ENCODE results near the gene SERPINI1.

The SERPINI1 gene

DNA sequence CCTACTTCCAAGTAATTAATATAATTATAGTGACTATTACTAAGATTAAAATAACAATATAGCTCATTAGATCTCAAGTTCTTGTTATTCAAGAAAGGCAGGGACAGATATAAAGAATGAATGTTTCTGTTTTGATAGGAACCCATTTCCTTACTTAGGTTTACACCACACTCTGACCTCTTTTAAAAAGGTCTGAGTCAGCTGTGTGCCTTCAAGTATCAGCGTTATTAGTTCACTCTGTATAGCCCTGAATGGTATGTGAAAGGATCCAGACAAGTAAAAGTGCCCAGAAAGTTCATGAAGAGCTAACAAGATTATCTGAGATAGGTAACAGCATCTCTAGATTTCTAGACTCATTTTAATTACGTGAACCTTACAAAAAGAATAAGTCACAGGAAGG is 29.7 kb upstream of the SERPINI1 start:
- ChIA-PET CTCF (interaction anchor here (8.0 kb wide), 1 partner anchor 21 kb away, joined by 38 read pairs; no protein-coding TSS in a partner anchor), POLR2A (no interaction called here)
- DNase-seq (ENCODE audit: low read depth, low spot score): no peak
- TF ChIP-seq, protein P1, sequence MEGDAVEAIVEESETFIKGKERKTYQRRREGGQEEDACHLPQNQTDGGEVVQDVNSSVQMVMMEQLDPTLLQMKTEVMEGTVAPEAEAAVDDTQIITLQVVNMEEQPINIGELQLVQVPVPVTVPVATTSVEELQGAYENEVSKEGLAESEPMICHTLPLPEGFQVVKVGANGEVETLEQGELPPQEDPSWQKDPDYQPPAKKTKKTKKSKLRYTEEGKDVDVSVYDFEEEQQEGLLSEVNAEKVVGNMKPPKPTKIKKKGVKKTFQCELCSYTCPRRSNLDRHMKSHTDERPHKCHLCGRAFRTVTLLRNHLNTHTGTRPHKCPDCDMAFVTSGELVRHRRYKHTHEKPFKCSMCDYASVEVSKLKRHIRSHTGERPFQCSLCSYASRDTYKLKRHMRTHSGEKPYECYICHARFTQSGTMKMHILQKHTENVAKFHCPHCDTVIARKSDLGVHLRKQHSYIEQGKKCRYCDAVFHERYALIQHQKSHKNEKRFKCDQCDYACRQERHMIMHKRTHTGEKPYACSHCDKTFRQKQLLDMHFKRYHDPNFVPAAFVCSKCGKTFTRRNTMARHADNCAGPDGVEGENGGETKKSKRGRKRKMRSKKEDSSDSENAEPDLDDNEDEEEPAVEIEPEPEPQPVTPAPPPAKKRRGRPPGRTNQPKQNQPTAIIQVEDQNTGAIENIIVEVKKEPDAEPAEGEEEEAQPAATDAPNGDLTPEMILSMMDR (IDR thresholded peaks at IDR 0.05; ENCODE audit: insufficient read depth, low read length, missing control alignments): no peak
- no peak overlapping the region for H3K4me3 ChIP-seq (ENCODE audit: low read depth, low read length)

DNA sequence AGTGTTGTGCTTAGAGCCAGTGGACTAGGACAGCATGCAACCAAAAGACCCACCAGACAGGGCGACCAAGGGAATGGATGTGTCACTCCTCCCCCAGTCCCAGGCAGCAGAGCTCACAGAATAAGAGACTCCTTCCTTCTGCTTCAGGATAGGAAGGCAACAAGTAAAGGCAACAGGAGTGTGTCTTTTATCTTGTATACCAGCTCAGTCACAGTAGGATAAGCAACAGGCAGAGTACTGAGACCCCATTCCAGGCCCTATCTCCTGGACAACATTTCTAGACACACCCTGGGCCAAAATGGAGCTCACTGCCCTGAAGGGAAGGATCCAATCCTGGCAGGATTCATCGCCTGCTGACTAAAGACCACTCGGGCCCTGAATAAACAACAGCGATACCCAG is 25.8 kb upstream of the SERPINI1 start:
- DNase-seq (ENCODE audit: low read depth, low spot score): no peak
- ChIA-PET POLR2A (no interaction called here), CTCF (no interaction called here)
- TF ChIP-seq, protein P1 (IDR thresholded peaks at IDR 0.05; ENCODE audit: insufficient read depth, low read length, missing control alignments): no peak
- H3K4me3 ChIP-seq (ENCODE audit: low read depth, low read length): no peak overlapping the region

DNA sequence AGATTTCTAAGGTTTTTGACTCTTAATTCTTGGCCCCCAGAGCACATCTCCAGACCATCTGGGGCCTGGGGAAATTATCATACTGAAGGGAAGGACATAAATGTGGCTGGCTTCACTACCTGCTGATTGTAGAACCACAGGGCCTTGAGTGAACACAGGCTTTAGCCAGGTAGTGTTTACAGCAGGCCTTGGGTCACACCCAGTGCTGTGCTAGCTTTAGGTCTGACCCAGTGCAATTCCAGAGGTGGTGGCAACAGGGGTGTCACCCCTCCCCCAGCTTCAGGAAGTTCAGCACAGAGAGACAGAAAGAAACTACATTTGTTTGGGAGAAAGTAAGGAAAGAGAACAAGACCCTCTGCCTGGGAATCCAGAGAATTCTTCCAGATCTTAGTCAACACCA is 25.0 kb upstream of the SERPINI1 start:
- no peak for DNase-seq (ENCODE audit: low read depth, low spot score)
- TF ChIP-seq, protein P1 (IDR thresholded peaks at IDR 0.05; ENCODE audit: insufficient read depth, low read length, missing control alignments): no peak
- H3K4me3 ChIP-seq (ENCODE audit: low read depth, low read length): no peak overlapping the region
- ChIA-PET CTCF (no interaction called here), POLR2A (no interaction called here)

DNA sequence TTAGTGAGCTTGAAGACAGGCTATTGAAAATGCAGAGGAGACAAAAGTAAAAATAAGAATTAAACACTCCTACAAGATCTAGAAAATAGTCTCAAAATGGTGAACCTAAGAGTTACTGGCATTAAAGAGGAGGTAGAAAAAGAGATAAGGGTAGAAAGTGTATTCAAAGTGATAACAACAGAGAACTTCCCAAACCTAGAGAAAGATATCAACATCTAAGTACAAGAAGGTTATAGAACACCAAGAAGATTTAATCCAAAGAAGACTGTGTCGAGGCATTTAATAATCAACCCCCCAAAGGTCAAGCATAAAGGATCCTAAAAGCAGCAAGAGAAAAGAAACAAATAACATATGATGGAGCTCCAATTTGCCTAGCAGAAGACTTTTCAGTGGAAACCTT is 24.1 kb upstream of the SERPINI1 start:
- DNase-seq (ENCODE audit: low read depth, low spot score): no peak
- ChIA-PET CTCF (no interaction called here), POLR2A (no interaction called here)
- H3K4me3 ChIP-seq (ENCODE audit: low read depth, low read length): no peak overlapping the region
- TF ChIP-seq, protein P1 (IDR thresholded peaks at IDR 0.05; ENCODE audit: insufficient read depth, low read length, missing control alignments): no peak

DNA sequence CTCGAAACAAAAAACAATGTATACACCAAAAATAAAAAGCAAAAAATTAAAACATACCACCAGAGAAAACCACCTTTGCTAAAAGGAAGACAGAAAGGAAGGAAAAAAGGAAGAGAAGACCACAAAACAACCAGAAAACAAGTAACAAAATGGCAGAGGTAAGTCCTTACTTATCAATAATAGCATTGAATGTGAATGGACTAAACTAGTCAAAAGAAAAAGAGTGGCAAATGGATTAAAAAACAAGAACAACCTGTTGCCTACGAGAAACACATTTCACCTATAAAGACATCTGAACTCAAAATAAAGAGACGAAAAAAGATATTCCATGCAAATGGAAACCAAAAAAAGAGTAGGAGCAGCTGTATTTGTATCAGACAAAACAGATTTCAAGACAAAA is 23.1 kb upstream of the SERPINI1 start:
- H3K4me3 ChIP-seq (ENCODE audit: low read depth, low read length): no peak overlapping the region
- TF ChIP-seq, protein P1 (IDR thresholded peaks at IDR 0.05; ENCODE audit: insufficient read depth, low read length, missing control alignments): no peak
- ChIA-PET POLR2A (no interaction called here), CTCF (no interaction called here)
- no peak for DNase-seq (ENCODE audit: low read depth, low spot score)

DNA sequence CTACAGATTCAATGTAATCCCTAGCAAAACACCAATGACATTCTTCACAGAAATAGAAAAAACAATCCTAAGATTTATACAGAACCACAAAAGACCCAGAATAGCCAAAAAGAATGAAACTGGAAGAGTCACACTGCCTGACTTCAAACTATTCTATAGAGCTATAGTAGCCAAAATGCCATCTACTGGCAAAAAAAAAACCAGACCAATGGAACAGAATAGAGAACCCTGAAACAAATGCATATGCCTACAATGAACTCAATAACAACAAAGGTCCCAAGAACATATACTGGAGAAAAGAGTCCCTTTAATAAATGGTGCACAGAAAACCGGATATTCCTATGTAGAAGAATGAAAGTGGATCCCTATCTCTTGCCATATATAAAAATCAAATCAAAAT is 20.6 kb upstream of the SERPINI1 start:
- CTCF ChIA-PET: no interaction called here
- TF ChIP-seq, protein P1 (IDR thresholded peaks at IDR 0.05; ENCODE audit: insufficient read depth, low read length, missing control alignments): no peak

More for the DNA sequence above, 20.6 kb upstream of the SERPINI1 start:
- POLR2A ChIA-PET: no interaction called here
- DNase-seq (ENCODE audit: low read depth, low spot score): no peak
- H3K4me3 ChIP-seq (ENCODE audit: low read depth, low read length): no peak overlapping the region

Data from AG04449 (cell line).